HuH-7.5 (cell line): ENCODE results near the gene FNDC3B.
"Not testable (repeated sequence)": the region's sequence is repeated elsewhere in the genome, so short reads cannot be mapped to it uniquely, and the experiment has no call there.

Experiments used
- DNase-seq: peaks from one replicate; pipeline ENCODE4 v3.0.0; 2011; ENCODE audit warnings: low spot score

Gene FNDC3B

GRCh38 chr3:172093581-172094443, 54.4 kb downstream of the FNDC3B start:
- DNase-seq: not testable (repeated sequence)

GRCh38 chr3:172094621-172095557, 55.5 kb downstream of the FNDC3B start:
- DNase-seq: no peak

GRCh38 chr3:172096881-172097420, 57.6 kb downstream of the FNDC3B start:
- DNase-seq: peak; percentile 20

- no peak for DNase-seq
Observed at GRCh38 chr3:172097585-172097984, 58.2 kb downstream of the FNDC3B start.

- DNase-seq: no peak
Observed at GRCh38 chr3:172098698-172099494, 59.5 kb downstream of the FNDC3B start.

- DNase-seq: no peak
Observed at GRCh38 chr3:172099495-172099808, 60.1 kb downstream of the FNDC3B start.

- DNase-seq: no peak
Observed at GRCh38 chr3:172100482-172100881, 61.1 kb downstream of the FNDC3B start.

GRCh38 chr3:172101107-172101506, 61.7 kb downstream of the FNDC3B start:
- no peak for DNase-seq

- DNase-seq: no peak
Observed at GRCh38 chr3:172102123-172102882, 62.9 kb downstream of the FNDC3B start.

GRCh38 chr3:172102883-172103310, 63.5 kb downstream of the FNDC3B start:
- no peak for DNase-seq

- no peak for DNase-seq
Observed at GRCh38 chr3:172103724-172104123, 64.3 kb downstream of the FNDC3B start.

GRCh38 chr3:172104471-172105072, 65.2 kb downstream of the FNDC3B start:
- no peak for DNase-seq

- no peak for DNase-seq
Observed at GRCh38 chr3:172106037-172106954, 66.9 kb downstream of the FNDC3B start.

GRCh38 chr3:172106989-172107388, 67.6 kb downstream of the FNDC3B start:
- DNase-seq: no peak

GRCh38 chr3:172107403-172107802, 68.0 kb downstream of the FNDC3B start:
- no peak for DNase-seq

- DNase-seq: no peak
Observed at GRCh38 chr3:172110127-172110779, 70.9 kb downstream of the FNDC3B start.

- no peak for DNase-seq
Observed at GRCh38 chr3:172111163-172111562, 71.8 kb downstream of the FNDC3B start.

GRCh38 chr3:172112078-172112733, 72.8 kb downstream of the FNDC3B start:
- no peak for DNase-seq

GRCh38 chr3:172112734-172113120, 73.3 kb downstream of the FNDC3B start:
- no peak for DNase-seq
